ENCODE data around the gene OPRM1.

DNA sequence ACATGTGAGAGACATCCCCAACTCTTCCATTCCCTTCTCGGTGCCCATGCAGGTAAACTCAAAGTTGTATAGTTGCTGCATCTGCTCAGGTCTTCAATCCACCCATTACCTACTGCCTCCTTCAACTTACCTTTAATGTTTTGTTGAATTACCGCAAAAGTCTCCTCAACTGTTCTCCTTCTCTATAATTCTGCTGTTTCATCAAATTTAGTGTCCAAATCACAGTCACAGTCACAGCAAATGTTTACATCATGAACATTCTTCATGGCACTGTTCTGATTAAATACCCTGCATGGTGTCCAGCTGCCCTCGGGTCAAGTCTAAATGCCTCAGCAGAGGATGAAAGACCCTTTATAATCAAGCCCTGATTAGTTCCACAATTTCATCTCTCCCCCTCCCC is 187.4 kb downstream of the OPRM1 start:
- TF ChIP-seq, protein P1, sequence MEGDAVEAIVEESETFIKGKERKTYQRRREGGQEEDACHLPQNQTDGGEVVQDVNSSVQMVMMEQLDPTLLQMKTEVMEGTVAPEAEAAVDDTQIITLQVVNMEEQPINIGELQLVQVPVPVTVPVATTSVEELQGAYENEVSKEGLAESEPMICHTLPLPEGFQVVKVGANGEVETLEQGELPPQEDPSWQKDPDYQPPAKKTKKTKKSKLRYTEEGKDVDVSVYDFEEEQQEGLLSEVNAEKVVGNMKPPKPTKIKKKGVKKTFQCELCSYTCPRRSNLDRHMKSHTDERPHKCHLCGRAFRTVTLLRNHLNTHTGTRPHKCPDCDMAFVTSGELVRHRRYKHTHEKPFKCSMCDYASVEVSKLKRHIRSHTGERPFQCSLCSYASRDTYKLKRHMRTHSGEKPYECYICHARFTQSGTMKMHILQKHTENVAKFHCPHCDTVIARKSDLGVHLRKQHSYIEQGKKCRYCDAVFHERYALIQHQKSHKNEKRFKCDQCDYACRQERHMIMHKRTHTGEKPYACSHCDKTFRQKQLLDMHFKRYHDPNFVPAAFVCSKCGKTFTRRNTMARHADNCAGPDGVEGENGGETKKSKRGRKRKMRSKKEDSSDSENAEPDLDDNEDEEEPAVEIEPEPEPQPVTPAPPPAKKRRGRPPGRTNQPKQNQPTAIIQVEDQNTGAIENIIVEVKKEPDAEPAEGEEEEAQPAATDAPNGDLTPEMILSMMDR (conservative IDR thresholded peaks at IDR 0.05) = no peak
- TF ChIP-seq ZFX (IDR thresholded peaks at IDR 0.05) = no peak
